GM19238 (cell line): ENCODE data around the gene RNGTT.
"Not testable (repeated sequence)": the region's sequence is repeated elsewhere in the genome, so short reads cannot be mapped to it uniquely, and the experiment has no call there.

Source experiments
- DNase-seq: peaks from one replicate; pipeline ENCODE4 v3.0.0; 2011; ENCODE audit warnings: low spot score; ENCODE audit not compliant: insufficient read length

RNGTT gene

DNA sequence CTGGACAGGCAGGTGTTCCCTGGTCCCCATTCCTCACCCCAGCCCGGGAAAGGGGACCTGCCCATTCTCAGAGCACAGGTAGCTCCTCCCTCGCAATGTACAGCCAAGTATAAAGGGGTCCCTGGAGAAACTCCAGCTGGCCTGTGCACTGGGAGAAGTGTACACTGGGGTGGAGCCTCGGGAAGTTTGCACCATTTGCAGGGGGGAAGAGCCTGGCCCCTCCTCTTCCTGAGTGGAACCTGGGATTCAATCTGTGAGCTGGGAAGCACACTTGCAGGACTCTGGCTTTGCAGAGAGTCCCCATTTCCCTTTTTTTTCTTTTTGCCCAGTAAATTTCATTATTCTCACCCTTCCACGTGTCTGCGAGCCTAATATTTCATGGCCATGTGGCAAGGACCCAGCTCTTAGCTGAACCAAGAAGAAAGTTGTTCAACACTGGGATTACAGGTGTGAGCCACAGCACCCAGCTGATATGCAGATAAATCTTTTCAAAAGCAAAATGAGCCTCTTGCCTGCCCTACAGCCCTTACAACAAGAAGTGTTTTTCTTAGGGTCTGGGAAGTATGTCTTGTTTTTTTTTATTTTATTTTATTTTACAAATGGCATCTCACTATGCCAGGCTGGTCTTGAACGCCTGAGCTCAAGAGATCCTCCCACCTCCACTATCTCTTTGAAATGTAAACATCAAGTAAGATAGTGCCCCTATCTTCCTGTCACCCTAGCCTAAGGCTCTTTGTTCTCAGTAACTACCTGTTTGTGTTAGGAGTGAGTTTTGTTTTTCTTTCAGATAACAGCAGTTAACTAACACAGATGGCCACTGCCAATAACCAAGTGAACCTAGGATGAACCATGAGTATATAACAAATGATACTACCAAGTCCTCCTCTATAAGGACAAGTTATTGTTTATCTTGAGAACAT is 9.3 kb upstream of the RNGTT start:
- DNase-seq: no peak

GRCh38 chr6:88970301-88970700 is 6.9 kb upstream of the RNGTT start:
- no peak for DNase-seq

DNA sequence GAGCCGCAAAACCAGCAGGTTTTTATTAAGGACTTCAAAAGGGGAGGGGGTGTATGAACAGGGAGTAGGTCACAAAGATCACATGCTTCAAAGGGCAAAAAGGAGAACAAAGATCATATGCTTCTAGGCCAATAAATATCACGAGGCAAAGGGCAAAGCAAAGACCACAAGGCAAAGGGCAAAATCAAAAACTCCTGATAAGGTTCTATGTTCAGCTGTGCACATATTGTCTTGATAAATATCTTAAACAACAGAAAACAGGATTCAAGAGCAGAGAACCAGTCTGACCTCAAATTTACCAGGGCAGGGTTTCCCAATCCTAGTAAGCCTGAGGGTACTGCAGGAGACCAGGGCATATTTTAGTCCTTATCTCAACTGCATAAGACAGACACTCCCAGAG is 5.8 kb upstream of the RNGTT start:
- DNase-seq: not testable (repeated sequence)

- no peak for DNase-seq
Measured at GRCh38 chr6:88967891-88968290, 4.5 kb upstream of the RNGTT start.

- no peak for DNase-seq
Measured at GRCh38 chr6:88965691-88966090, 2.3 kb upstream of the RNGTT start.

GRCh38 chr6:88964509-88964908 is 1.1 kb upstream of the RNGTT start:
- no peak for DNase-seq

GRCh38 chr6:88958842-88959241 is 4.6 kb downstream of the RNGTT start:
- no peak for DNase-seq

- DNase-seq: no peak
Measured at GRCh38 chr6:88953550-88954386, 9.7 kb downstream of the RNGTT start.

DNA sequence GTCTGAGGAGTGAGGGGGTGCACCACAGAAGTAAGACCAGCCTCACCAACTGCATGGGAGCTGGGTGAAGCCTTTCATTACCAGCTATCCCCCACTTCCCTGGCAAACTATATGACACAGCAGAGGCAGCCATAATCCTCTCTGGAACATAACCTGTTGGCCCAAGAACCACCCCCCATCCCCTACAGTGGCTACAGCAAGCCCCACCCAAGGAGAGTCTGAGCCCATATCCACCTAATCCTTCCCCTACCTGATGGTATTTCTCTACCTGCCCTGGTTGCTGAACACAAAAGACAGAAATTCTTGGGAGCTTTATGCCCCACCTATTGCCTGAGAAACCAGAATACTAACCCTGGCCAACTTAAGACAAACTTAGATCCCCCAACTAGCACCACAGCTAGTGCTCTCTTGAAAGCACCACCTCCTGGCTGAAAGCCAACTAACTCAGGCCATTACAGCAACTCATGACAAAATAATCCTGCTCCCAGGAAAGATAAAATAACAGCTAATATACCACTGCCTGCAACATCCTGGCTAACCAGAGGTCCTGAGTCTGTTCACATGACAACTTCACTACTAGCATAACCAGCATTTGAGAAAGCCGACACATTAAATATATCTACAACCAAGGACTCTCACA is 11.2 kb downstream of the RNGTT start:
- no peak for DNase-seq

GRCh38 chr6:88945415-88946008 is 17.9 kb downstream of the RNGTT start:
- DNase-seq: no peak

GRCh38 chr6:88933521-88933920 is 29.9 kb downstream of the RNGTT start:
- no peak for DNase-seq

DNA sequence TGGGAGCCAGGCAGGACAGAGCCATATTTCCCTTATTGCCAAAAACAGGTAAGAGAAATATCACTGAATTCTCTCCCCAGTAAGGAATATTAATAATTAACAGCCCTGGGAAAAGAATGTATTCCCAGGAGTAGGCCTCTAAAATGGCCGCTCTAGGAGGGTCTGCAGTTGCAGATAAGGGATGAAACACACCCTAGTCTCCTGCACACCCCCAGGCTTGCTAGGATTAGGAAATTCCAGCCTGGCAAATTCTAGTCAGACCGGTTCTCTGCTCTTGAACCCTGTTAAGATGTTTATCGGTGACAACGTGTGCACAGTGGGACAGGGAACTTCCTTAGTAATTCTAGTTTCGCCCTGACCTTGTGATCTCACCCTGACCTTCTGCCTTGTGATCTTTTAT is 31.4 kb downstream of the RNGTT start:
- not testable (repeated sequence) for DNase-seq

- DNase-seq: no peak
Measured at GRCh38 chr6:88922775-88923548, 40.5 kb downstream of the RNGTT start.

- DNase-seq: no peak
Measured at GRCh38 chr6:88921734-88922133, 41.7 kb downstream of the RNGTT start.

- no peak for DNase-seq
Measured at GRCh38 chr6:88920774-88921733, 42.4 kb downstream of the RNGTT start.

DNA sequence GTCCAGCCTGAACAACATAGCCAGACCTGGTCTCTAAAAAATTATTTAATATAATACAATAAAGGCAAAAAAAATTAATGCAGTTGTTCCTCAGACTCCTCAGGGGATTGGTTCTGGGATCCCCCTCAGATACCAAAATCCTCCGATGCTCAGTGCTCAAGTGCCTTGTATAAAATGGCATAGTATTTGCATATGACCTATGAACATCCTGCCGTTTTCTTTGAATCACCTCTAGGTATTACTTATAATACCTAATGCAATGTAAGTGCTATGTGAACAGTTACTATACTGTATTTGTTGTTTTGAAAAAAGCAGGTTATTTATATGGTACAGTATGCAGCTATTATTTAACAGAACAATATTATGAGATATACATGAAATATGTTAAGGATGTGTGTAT is 43.3 kb downstream of the RNGTT start:
- DNase-seq: no peak

DNA sequence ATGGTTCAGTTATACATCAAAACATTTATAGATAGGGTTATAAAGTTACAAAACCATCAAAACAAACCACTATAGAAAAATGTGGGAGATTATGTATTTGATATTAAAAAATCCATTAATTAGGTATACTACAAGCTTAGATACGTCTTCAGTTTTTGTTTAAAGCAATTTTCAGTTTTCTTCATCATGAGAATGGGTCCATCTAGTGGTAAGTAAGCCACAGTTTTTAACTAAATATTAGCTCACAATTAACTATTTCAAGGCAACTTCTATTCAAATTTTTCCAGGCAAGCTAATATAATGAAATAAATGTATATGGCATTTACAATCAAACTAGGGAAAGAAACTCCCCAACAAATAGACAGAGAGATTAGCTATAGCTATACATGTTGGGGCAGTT is 44.4 kb downstream of the RNGTT start:
- no peak for DNase-seq

GRCh38 chr6:88916615-88917208 is 46.7 kb downstream of the RNGTT start:
- DNase-seq: no peak

GRCh38 chr6:88914895-88915598 is 48.4 kb downstream of the RNGTT start:
- no peak for DNase-seq
